Activated T-helper 1 cell treated with anti-CD3 and anti-CD28 coated beads, Interleukin-12 subunit alpha, Interleukin-12 subunit beta, Interleukin-2, Interleukin-4 antibody, amounts not matched to agents 30 ng/mL and 10 ng/mL and 1 ng/mL, durations not matched to agents 14 hours and 24 hours and 36 hours (primary cell): ENCODE data around the gene AP1S2. TPM values are rescaled to one million over a fixed set of nuclear protein-coding genes. Genes with fewer than 3 reads are reported as not detected.
"Not testable (repeated sequence)": the region's sequence is repeated elsewhere in the genome, so short reads cannot be mapped to it uniquely, and the experiment has no call there.

ENCODE experiments used
- DNase-seq: peaks from one replicate; pipeline ENCODE4 v3.0.0; 2021; ENCODE audit warnings: low spot score
- H3K27ac Mint-ChIP-seq: one replicate; pipeline ENCODE4 v1.8.0; 2021; ENCODE audit warnings: mild to moderate bottlenecking, mixed read lengths
- H3K27me3 Mint-ChIP-seq: one replicate; pipeline ENCODE4 v1.8.0; 2022; ENCODE audit warnings: mild to moderate bottlenecking, moderate library complexity, mixed read lengths; ENCODE audit not compliant: insufficient read depth
- H3K36me3 Mint-ChIP-seq: one replicate; pipeline ENCODE4 v1.8.0; 2021; ENCODE audit warnings: low read depth, mixed read lengths
- H3K4me1 Mint-ChIP-seq: one replicate; pipeline ENCODE4 v1.8.0; 2021; ENCODE audit warnings: low read depth, mixed read lengths
- H3K4me3 Mint-ChIP-seq: one replicate; pipeline ENCODE4 v1.8.0; 2021; ENCODE audit warnings: mild to moderate bottlenecking, moderate library complexity, mixed read lengths
- H3K9me3 Mint-ChIP-seq: one replicate; pipeline ENCODE4 v1.8.0; 2021; ENCODE audit warnings: mixed read lengths
- intact Hi-C: fragments of 100-400 bp; cut with micrococcal nuclease; formaldehyde crosslinking; loops from one replicate; pipeline ENCODE4 v1.15.1; 2024
- total RNA-seq: library from RNA; stranded (reverse); gene quantifications from 2 replicates; pipeline ENCODE4 v1.2.3, GENCODE V29; 2022

AP1S2 gene
- 20.7 and 35.3 TPM in 2 replicates for total RNA-seq

GRCh38 chrX:15854712-15855567 lies at the start of gene AP1S2:
AP1S2 (minus strand) TSS chrX:15854813; CDS start chrX:15852524, 2,289 bp downstream.
- DNase-seq = peak; percentile 89
- peaks cover 15% of the 10 kb centered on the region for H3K36me3 Mint-ChIP-seq
- peak within 1 kb of the TSS; percentile 90 for H3K27ac Mint-ChIP-seq
- intact Hi-C loops = loop anchor here (1.0 to 5.0 kb wide), 10 partner anchors 39 to 1828 kb away; partner anchors contain the start of genes CA5B, GEMIN8, PIGA and RBBP7
- no peaks in the 10 kb centered on the region for H3K9me3 Mint-ChIP-seq
- H3K4me3 Mint-ChIP-seq = peak within 1 kb of the TSS; percentile 88
- H3K4me1 Mint-ChIP-seq = peaks cover 10% of the 10 kb centered on the region
- H3K27me3 Mint-ChIP-seq = no peaks in the 10 kb centered on the region

GRCh38 chrX:15903186-15903681 lies 48.6 kb upstream of the AP1S2 start:
- intact Hi-C loops = no loop called here
- H3K4me1 Mint-ChIP-seq = no peaks in the 10 kb centered on the region
- no peak overlapping the region for H3K4me3 Mint-ChIP-seq
- H3K9me3 Mint-ChIP-seq = no peaks in the 10 kb centered on the region
- peaks cover 1% of the 10 kb centered on the region for H3K27me3 Mint-ChIP-seq
- DNase-seq = no peak
- no peaks in the 10 kb centered on the region for H3K36me3 Mint-ChIP-seq
- no peak overlapping the region for H3K27ac Mint-ChIP-seq

GRCh38 chrX:15895334-15895733 lies 40.7 kb upstream of the AP1S2 start:
- intact Hi-C loops = no loop called here
- H3K9me3 Mint-ChIP-seq = no peaks in the 10 kb centered on the region
- no peak for DNase-seq
- H3K27ac Mint-ChIP-seq = no peak overlapping the region
- peaks cover 4% of the 10 kb centered on the region for H3K27me3 Mint-ChIP-seq
- no peaks in the 10 kb centered on the region for H3K36me3 Mint-ChIP-seq
- no peaks in the 10 kb centered on the region for H3K4me1 Mint-ChIP-seq
- H3K4me3 Mint-ChIP-seq = no peak overlapping the region

GRCh38 chrX:15894724-15895123 lies 40.1 kb upstream of the AP1S2 start:
- Mint-ChIP-seq H3K27ac (no peak overlapping the region), H3K27me3 (peaks cover 4% of the 10 kb centered on the region), H3K4me1 (no peaks in the 10 kb centered on the region), H3K4me3 (no peak overlapping the region), H3K36me3 (no peaks in the 10 kb centered on the region), H3K9me3 (no peaks in the 10 kb centered on the region)
- intact Hi-C loops = no loop called here
- no peak for DNase-seq

GRCh38 chrX:15890463-15890862 lies 35.9 kb upstream of the AP1S2 start:
- Mint-ChIP-seq H3K36me3 (no peaks in the 10 kb centered on the region), H3K27me3 (peaks cover 7% of the 10 kb centered on the region), H3K9me3 (no peaks in the 10 kb centered on the region), H3K4me1 (no peaks in the 10 kb centered on the region), H3K4me3 (no peak overlapping the region), H3K27ac (no peak overlapping the region)
- intact Hi-C loops = no loop called here
- DNase-seq = no peak

- intact Hi-C loops = no loop called here
- H3K27ac Mint-ChIP-seq = no peak overlapping the region
- H3K27me3 Mint-ChIP-seq = peaks cover 5% of the 10 kb centered on the region
- H3K4me3 Mint-ChIP-seq = no peak overlapping the region
- H3K36me3 Mint-ChIP-seq = no peaks in the 10 kb centered on the region
- DNase-seq = no peak
- H3K4me1 Mint-ChIP-seq = peaks cover 6% of the 10 kb centered on the region
- no peaks in the 10 kb centered on the region for H3K9me3 Mint-ChIP-seq
Observed at GRCh38 chrX:15888062-15888461, 33.4 kb upstream of the AP1S2 start.

- intact Hi-C loops = no loop called here
- H3K27me3 Mint-ChIP-seq = peaks cover 1% of the 10 kb centered on the region
- DNase-seq = no peak
- no peak overlapping the region for H3K4me3 Mint-ChIP-seq
- H3K36me3 Mint-ChIP-seq = no peaks in the 10 kb centered on the region
- no peak overlapping the region for H3K27ac Mint-ChIP-seq
- peaks cover 7% of the 10 kb centered on the region for H3K9me3 Mint-ChIP-seq
- peaks cover 10% of the 10 kb centered on the region for H3K4me1 Mint-ChIP-seq
Observed at GRCh38 chrX:15883540-15883863, 28.9 kb upstream of the AP1S2 start.

- H3K36me3 Mint-ChIP-seq = no peaks in the 10 kb centered on the region
- H3K9me3 Mint-ChIP-seq = peaks cover 7% of the 10 kb centered on the region
- intact Hi-C loops = no loop called here
- H3K4me1 Mint-ChIP-seq = peaks cover 10% of the 10 kb centered on the region
- H3K4me3 Mint-ChIP-seq = no peak overlapping the region
- no peak for DNase-seq
- no peaks in the 10 kb centered on the region for H3K27me3 Mint-ChIP-seq
- no peak overlapping the region for H3K27ac Mint-ChIP-seq
Observed at GRCh38 chrX:15882704-15883539, 28.3 kb upstream of the AP1S2 start.

GRCh38 chrX:15881381-15881897 lies 26.8 kb upstream of the AP1S2 start:
- Mint-ChIP-seq H3K4me1 (peaks cover 10% of the 10 kb centered on the region), H3K27ac (no peak overlapping the region), H3K4me3 (no peak overlapping the region), H3K27me3 (no peaks in the 10 kb centered on the region), H3K9me3 (peaks cover 7% of the 10 kb centered on the region), H3K36me3 (no peaks in the 10 kb centered on the region)
- intact Hi-C loops = no loop called here
- DNase-seq = no peak

- H3K9me3 Mint-ChIP-seq, H3K27ac Mint-ChIP-seq, H3K4me1 Mint-ChIP-seq, DNase-seq, H3K27me3 Mint-ChIP-seq, intact Hi-C loops, H3K36me3 Mint-ChIP-seq, H3K4me3 Mint-ChIP-seq: not testable (repeated sequence)
Observed at GRCh38 chrX:15877914-15878313, 23.3 kb upstream of the AP1S2 start.

- H3K36me3 Mint-ChIP-seq = no peaks in the 10 kb centered on the region
- no peaks in the 10 kb centered on the region for H3K27me3 Mint-ChIP-seq
- peaks cover 5% of the 10 kb centered on the region for H3K4me1 Mint-ChIP-seq
- intact Hi-C loops = no loop called here
- H3K27ac Mint-ChIP-seq = no peak overlapping the region
- peaks cover 7% of the 10 kb centered on the region for H3K9me3 Mint-ChIP-seq
- no peak overlapping the region for H3K4me3 Mint-ChIP-seq
- DNase-seq = no peak
Observed at GRCh38 chrX:15877380-15877779, 22.8 kb upstream of the AP1S2 start.

GRCh38 chrX:15874672-15875071 lies 20.1 kb upstream of the AP1S2 start:
- peaks cover 1% of the 10 kb centered on the region for H3K27me3 Mint-ChIP-seq
- H3K4me3 Mint-ChIP-seq = no peak overlapping the region
- no peak for DNase-seq
- no peak overlapping the region for H3K27ac Mint-ChIP-seq
- no peaks in the 10 kb centered on the region for H3K36me3 Mint-ChIP-seq
- no peaks in the 10 kb centered on the region for H3K9me3 Mint-ChIP-seq
- H3K4me1 Mint-ChIP-seq = peaks cover 5% of the 10 kb centered on the region
- intact Hi-C loops = no loop called here

- Mint-ChIP-seq H3K9me3 (no peaks in the 10 kb centered on the region), H3K4me1 (peaks cover 5% of the 10 kb centered on the region), H3K27me3 (peaks cover 1% of the 10 kb centered on the region), H3K36me3 (no peaks in the 10 kb centered on the region), H3K4me3 (no peak overlapping the region), H3K27ac (no peak overlapping the region)
- intact Hi-C loops = no loop called here
- DNase-seq = no peak
Observed at GRCh38 chrX:15873566-15873965, 19.0 kb upstream of the AP1S2 start.
